H1 (cell line): ENCODE measurements around the gene PRKCH. TPM values are rescaled to one million over a fixed set of nuclear protein-coding genes. Genes with fewer than 3 reads are reported as not detected.

Experiments used
- CTCF ChIA-PET: fragments of 300-600 bp; sonication (Branson Sonifier 250); formaldehyde crosslinking; loops from one replicate; lab custom pipeline; 2021; ENCODE audit not compliant: partially characterized antibody; lab: Charles Lee
- POLR2A ChIA-PET: fragments of 300-600 bp; sonication (Branson Sonifier 250); formaldehyde crosslinking; loops from one replicate; lab custom pipeline; 2021; ENCODE audit warnings: inconsistent platforms; ENCODE audit not compliant: partially characterized antibody; lab: Charles Lee
- DNase-seq, 2 experiments: peaks; one replicate each; pipeline versions ENCODE4 v3.0.0 to v3.0.0-alpha.2; 2010 to 2022; ENCODE audit warnings: low spot score in 2 of 2, low read depth in 1 of 2, mixed read lengths in 1 of 2
- FAIRE-seq: peaks from 2 replicates; lab custom pipeline; 2011; peaks lifted over from hg19 to GRCh38; lab: Jason Lieb, UNC
- H2AFZ ChIP-seq: 2 replicates; pipeline ENCODE4 v1.8.1; 2012; ENCODE audit warnings: low read length, inconsistent platforms
- H2AK5ac ChIP-seq: 2 replicates; pipeline ENCODE4 v1.6.1; 2013; ENCODE audit warnings: low read depth, low read length
- H2BK120ac ChIP-seq: replicated peaks from 2 replicates; pipeline ENCODE3; 2013; ENCODE audit warnings: low read depth, low read length, inconsistent platforms
- H2BK12ac ChIP-seq: 2 replicates; pipeline ENCODE4 v1.6.1; 2013; ENCODE audit warnings: low read depth, low read length
- H2BK15ac ChIP-seq: 2 replicates; pipeline ENCODE4 v1.6.1; 2013; ENCODE audit warnings: low read length
- H2BK20ac ChIP-seq: 2 replicates; pipeline ENCODE4 v1.6.1; 2013; ENCODE audit warnings: low read length
- H2BK5ac ChIP-seq: 2 replicates; pipeline ENCODE4 v1.6.1; 2013; ENCODE audit warnings: low read depth, low read length
- H3K14ac ChIP-seq: 2 replicates; pipeline ENCODE4 v1.6.1; 2013; ENCODE audit warnings: inconsistent platforms; ENCODE audit not compliant: insufficient read length
- H3K18ac ChIP-seq: 2 replicates; pipeline ENCODE4 v1.6.1; 2013; ENCODE audit warnings: low read length; ENCODE audit errors: extremely low read depth
- H3K23ac ChIP-seq: 2 replicates; pipeline ENCODE4 v1.6.1; 2013; ENCODE audit warnings: inconsistent platforms; ENCODE audit not compliant: insufficient read length
- H3K23me2 ChIP-seq: 2 replicates; pipeline ENCODE4 v1.6.1; 2013; ENCODE audit warnings: low read depth, low read length
- H3K27ac ChIP-seq: 2 replicates; pipeline ENCODE4 v1.6.1; 2011; ENCODE audit warnings: low read depth, low read length, inconsistent platforms
- H3K27me3 ChIP-seq, 4 experiments: replicated peaks in 1 of 4; 1 replicate in 1 of 4; 2 replicates in 3 of 4; pipeline versions ENCODE4 v1.6.1 to v1.8.1; 2011 to 2013; ENCODE audit warnings: low read length in 3 of 4, mild to moderate bottlenecking in 3 of 4, inconsistent platforms in 2 of 4, mixed read lengths in 2 of 4, moderate library complexity in 1 of 4; ENCODE audit not compliant: control insufficient read depth in 3 of 4, insufficient read depth in 3 of 4; ENCODE audit errors: extremely low read depth in 1 of 4
- H3K36me3 ChIP-seq, 4 experiments: 2 replicates each; pipeline versions ENCODE4 v1.6.1 to v1.8.1; 2011 to 2013; ENCODE audit warnings: mild to moderate bottlenecking in 4 of 4, low read length in 3 of 4, moderate library complexity in 2 of 4, control low read depth in 1 of 4, inconsistent platforms in 1 of 4; ENCODE audit not compliant: insufficient read depth in 4 of 4, control insufficient read depth in 2 of 4
- H3K4ac ChIP-seq: replicated peaks from 2 replicates; pipeline ENCODE3; 2013; ENCODE audit warnings: low read length, low read depth, mixed read lengths, inconsistent platforms; ENCODE audit not compliant: insufficient read length
- H3K4me1 ChIP-seq, 4 experiments: replicated peaks in 1 of 4; 1 replicate in 1 of 4; 2 replicates in 3 of 4; pipeline versions ENCODE4 v1.6.1 to v1.8.1; 2011 to 2013; ENCODE audit warnings: low read length in 3 of 4, inconsistent platforms in 2 of 4, mixed read lengths in 1 of 4; ENCODE audit not compliant: insufficient read depth in 4 of 4, control insufficient read depth in 3 of 4
- H3K4me2 ChIP-seq, 2 experiments: 2 replicates each; pipeline versions ENCODE4 v1.6.1 to v1.8.1; 2011 to 2013; ENCODE audit warnings: low read depth in 2 of 2, low read length in 2 of 2, control low read depth in 1 of 2, inconsistent platforms in 1 of 2, mild to moderate bottlenecking in 1 of 2; ENCODE audit not compliant: insufficient read depth in 1 of 2
- H3K4me3 ChIP-seq, 4 experiments: fragments of 200-600, 300-600 bp in 1 of 4; sonication (generic), shearing (Covaris generic), sonication (Bioruptor Twin) in 1 of 4; 2 replicates each; pipeline versions ENCODE4 v1.5.1 to v1.8.1; 2011 to 2016; ENCODE audit warnings: low read length in 4 of 4, low read depth in 3 of 4, control low read depth in 2 of 4, inconsistent platforms in 2 of 4, mild to moderate bottlenecking in 2 of 4, mixed read lengths in 1 of 4, moderate library complexity in 1 of 4; ENCODE audit not compliant: insufficient read depth in 2 of 4; ENCODE audit errors: extremely low read depth in 1 of 4
- H3K56ac ChIP-seq: replicated peaks from 2 replicates; pipeline ENCODE3; 2013; ENCODE audit warnings: low read depth, mild to moderate bottlenecking, mixed read lengths, low read length, inconsistent platforms; ENCODE audit not compliant: insufficient read length
- H3K79me1 ChIP-seq: 2 replicates; pipeline ENCODE4 v1.6.1; 2013; ENCODE audit warnings: low read depth, low read length, control low read depth
- H3K79me2 ChIP-seq, 2 experiments: 2 replicates each; pipeline versions ENCODE4 v1.6.1 to v1.8.1; 2012 to 2013; ENCODE audit warnings: low read length in 2 of 2, mild to moderate bottlenecking in 2 of 2, inconsistent platforms in 1 of 2; ENCODE audit not compliant: insufficient read depth in 2 of 2, control insufficient read depth in 1 of 2
- H3K9ac ChIP-seq, 4 experiments: replicated peaks in 1 of 4; 1 replicate in 1 of 4; 2 replicates in 3 of 4; pipeline versions ENCODE4 v1.6.1 to v1.8.1; 2011 to 2013; ENCODE audit warnings: low read depth in 3 of 4, low read length in 3 of 4, control low read depth in 2 of 4, mild to moderate bottlenecking in 2 of 4, moderate library complexity in 2 of 4, inconsistent platforms in 1 of 4; ENCODE audit errors: extremely low read depth in 1 of 4
- H3K9me3 ChIP-seq, 2 experiments: 2 replicates each; pipeline versions ENCODE4 v1.6.1 to v1.8.1; 2012 to 2013; ENCODE audit warnings: mild to moderate bottlenecking in 2 of 2, moderate library complexity in 2 of 2, control low read depth in 1 of 2, inconsistent platforms in 1 of 2, low read depth in 1 of 2, low read length in 1 of 2, mixed read lengths in 1 of 2; ENCODE audit not compliant: insufficient read depth in 2 of 2
- H4K20me1 ChIP-seq, 2 experiments: replicated peaks in 1 of 2; 2 replicates each; pipeline versions ENCODE3 to v1.8.1; 2011 to 2013; ENCODE audit warnings: inconsistent platforms in 2 of 2, low read length in 2 of 2, mild to moderate bottlenecking in 1 of 2; ENCODE audit not compliant: insufficient read depth in 2 of 2, control insufficient read depth in 1 of 2
- H4K5ac ChIP-seq: 2 replicates; pipeline ENCODE4 v1.6.1; 2013; ENCODE audit warnings: low read length, low read depth, mixed read lengths, inconsistent platforms; ENCODE audit not compliant: insufficient read length
- H4K8ac ChIP-seq: 2 replicates; pipeline ENCODE4 v1.8.0; 2013; ENCODE audit warnings: mild to moderate bottlenecking, moderate library complexity, low read length, inconsistent platforms; ENCODE audit not compliant: insufficient read depth; ENCODE audit errors: extremely low read depth
- H4K91ac ChIP-seq: replicated peaks from 2 replicates; pipeline ENCODE3; 2013; ENCODE audit warnings: low read length, mixed read lengths, inconsistent platforms; ENCODE audit not compliant: insufficient read length
- ASH2L ChIP-seq: fragments of 200-600, 300-600 bp; sonication (generic); IDR thresholded peaks from one replicate; pipeline ENCODE4 v1.7.1; 2017; ENCODE audit warnings: low read length
- CTBP2 ChIP-seq: IDR thresholded peaks from 2 replicates; pipeline ENCODE4 v1.7.0; 2011; ENCODE audit warnings: borderline replicate concordance, mild to moderate bottlenecking, moderate library complexity, mixed read lengths, low read length; ENCODE audit not compliant: insufficient read depth, insufficient read length
- EZH2 ChIP-seq: fragments of 200-600 bp; sonication (generic); IDR thresholded peaks from 2 replicates; pipeline ENCODE4 v1.7.1; 2012; ENCODE audit warnings: low read depth, mild to moderate bottlenecking, moderate library complexity, low read length, inconsistent platforms; ENCODE audit not compliant: severe bottlenecking
- KDM5A ChIP-seq: fragments of 200-600 bp; IDR thresholded peaks from 2 replicates; pipeline ENCODE4 v1.7.1; 2012; ENCODE audit warnings: mild to moderate bottlenecking, low read length, inconsistent platforms, mixed read lengths
- NRF1 ChIP-seq: IDR thresholded peaks from 2 replicates; pipeline ENCODE4 v1.6.1; 2011; ENCODE audit warnings: mild to moderate bottlenecking, low read depth, low read length, improper control_type of control experiment
- YY1 ChIP-seq: IDR thresholded peaks from 2 replicates; pipeline ENCODE4 v1.6.1; 2011; ENCODE audit warnings: low read depth, mild to moderate bottlenecking, low read length
- WGBS, 2 experiments: shearing (Covaris generic) in 1 of 2; methylation state at CpG; one replicate each; pipeline versions ENCODE4 v1.1.6 to v1.1.7; 2013 to 2015; ENCODE audit warnings: low lambda C conversion rate in 2 of 2, mixed read lengths in 2 of 2, inconsistent platforms in 1 of 2, low coverage in 1 of 2, missing lambda C conversion rate in 1 of 2; ENCODE audit not compliant: insufficient replicate concordance in 2 of 2, insufficient coverage in 1 of 2, insufficient read length in 1 of 2; ENCODE audit errors: extremely low coverage in 1 of 2, missing lambda C conversion rate in 1 of 2; 5-methylcytosine and 5-hydroxymethylcytosine counted together
- polyA plus RNA-seq, 7 experiments: library from polyadenylated mRNA; depleted of rRNA in 3 of 7; stranded (reverse) in 5 of 7; unstranded in 2 of 7; fragments of >200 nt in 5 of 7; fragments of 200-250 nt in 2 of 7; gene quantifications; 1 replicate in 5 of 7; 2 replicates in 1 of 7; 4 replicates in 1 of 7; pipeline versions ENCODE4 v1.2.1 to v1.2.3, GENCODE V29; 2011 to 2013; ENCODE audit warnings: missing spikeins in 2 of 7, mixed read lengths in 2 of 7
- total RNA-seq: library from RNA; stranded (reverse); fragmentation: NEBNext Ultra II Directional; extraction: Animal tissue kit (Norgen Biotek cat#: 25700); gene quantifications from 2 replicates; pipeline ENCODE4 v1.2.1, GENCODE V29; 2021
- TF ChIP-seq, protein P1 (sequence below): IDR thresholded peaks from 2 replicates; pipeline ENCODE4 v1.6.1; 2012; ENCODE audit warnings: low read length, inconsistent platforms

The PRKCH gene
- total and polyA plus RNA-seq, 2 of the 8 experiments (the other 6 are each of a cell fraction or from before 2014, with no cell fraction given) = 6.4 to 7.0 TPM

DNA sequence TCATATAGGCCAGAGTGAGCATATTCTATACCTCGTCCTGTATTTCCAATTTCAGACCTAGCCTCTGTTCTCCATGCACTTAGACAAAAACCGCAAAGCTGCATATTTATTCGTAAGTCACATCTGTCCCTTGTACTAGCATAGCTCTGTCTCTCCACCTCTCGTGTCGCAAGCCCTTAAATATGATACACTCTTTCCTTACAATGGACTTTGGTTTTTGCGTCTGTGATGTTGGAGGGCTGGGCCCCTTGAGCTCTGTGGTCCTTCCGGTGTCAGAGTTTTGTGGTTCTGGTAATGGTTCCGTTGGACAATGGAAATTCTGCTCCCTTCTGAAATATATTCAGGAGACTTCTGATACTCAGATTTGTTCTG is 11.3 kb downstream of the PRKCH start:
- 92% methylated on average over 8 of the region's 8 CpGs; no CpG with 5 or more reads in 1 of the 2 experiments for WGBS, 2 experiments
- FAIRE-seq = no peak
- Histone ChIP-seq H3K79me1 (no peaks in the 10 kb centered on the region; the same call in 1 of the 2 replicates), H3K9ac (no peak overlapping the region), H3K27me3 (no peaks in the 10 kb centered on the region), H2BK15ac (no peak overlapping the region), H3K4me3 (no peak overlapping the region), H3K14ac (no peak overlapping the region), H4K20me1 (no peaks in the 10 kb centered on the region), H2BK20ac (no peak overlapping the region), H4K8ac (no peak overlapping the region), H3K4ac (no peak overlapping the region), H2BK12ac (no peak overlapping the region), H3K23me2 (no peaks in the 10 kb centered on the region), H3K23ac (no peak overlapping the region), H4K91ac (no peak overlapping the region), H2BK5ac (no peak overlapping the region), H3K36me3 (no peaks in the 10 kb centered on the region), H4K5ac (no peak overlapping the region), H3K9me3 (no peaks in the 10 kb centered on the region), H3K27ac (no peak overlapping the region), H3K56ac (no peak overlapping the region), H3K18ac (no peak overlapping the region), H3K4me1 (peaks cover 0 to 4% (median 1%) of the 10 kb centered on the region in 4 experiments; a peak in 2 of 7 replicates), H2BK120ac (no peak overlapping the region), H2AFZ (no peak overlapping the region), H3K4me2 (no peak overlapping the region), H2AK5ac (no peak overlapping the region), H3K79me2 (no peaks in the 10 kb centered on the region)
- ChIA-PET CTCF (interaction anchor here (0.7 kb wide), 1 partner anchor 25 kb away, joined by 3 read pairs; no protein-coding TSS in a partner anchor), POLR2A (no interaction called here)
- TF ChIP-seq EZH2 (no peak), CTBP2 (no peak), KDM5A (no peak), ASH2L (no peak), YY1 (no peak), NRF1 (no peak)
- TF ChIP-seq, protein P1, sequence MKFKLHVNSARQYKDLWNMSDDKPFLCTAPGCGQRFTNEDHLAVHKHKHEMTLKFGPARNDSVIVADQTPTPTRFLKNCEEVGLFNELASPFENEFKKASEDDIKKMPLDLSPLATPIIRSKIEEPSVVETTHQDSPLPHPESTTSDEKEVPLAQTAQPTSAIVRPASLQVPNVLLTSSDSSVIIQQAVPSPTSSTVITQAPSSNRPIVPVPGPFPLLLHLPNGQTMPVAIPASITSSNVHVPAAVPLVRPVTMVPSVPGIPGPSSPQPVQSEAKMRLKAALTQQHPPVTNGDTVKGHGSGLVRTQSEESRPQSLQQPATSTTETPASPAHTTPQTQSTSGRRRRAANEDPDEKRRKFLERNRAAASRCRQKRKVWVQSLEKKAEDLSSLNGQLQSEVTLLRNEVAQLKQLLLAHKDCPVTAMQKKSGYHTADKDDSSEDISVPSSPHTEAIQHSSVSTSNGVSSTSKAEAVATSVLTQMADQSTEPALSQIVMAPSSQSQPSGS = no peak
- no peak for DNase-seq
